GM21717 (cell line): ENCODE results near the gene CCDC154.

ENCODE experiments used
- ATAC-seq: cut with Tn5 transposase; IDR thresholded peaks from one replicate; pipeline ENCODE4 v1.9.1; 2021; ENCODE audit warnings: mild to moderate bottlenecking, moderate library complexity; ENCODE audit not compliant: unreplicated experiment

CCDC154 gene

GRCh38 chr16:1397779-1398178 is 46.6 kb downstream of the CCDC154 start:
- no peak for ATAC-seq

- ATAC-seq, result no peak
These were observed 48.8 kb downstream of the CCDC154 start for GRCh38 chr16:1395444-1396031.

GRCh38 chr16:1394367-1394951 is 49.9 kb downstream of the CCDC154 start:
- no peak for ATAC-seq

- ATAC-seq, result no peak
These were observed 50.7 kb downstream of the CCDC154 start for GRCh38 chr16:1393613-1394176.

GRCh38 chr16:1392826-1393225 is 51.5 kb downstream of the CCDC154 start:
- no peak for ATAC-seq

- no peak for ATAC-seq
These were observed 54.0 kb downstream of the CCDC154 start for GRCh38 chr16:1390239-1390779.

GRCh38 chr16:1389762-1390161 is 54.6 kb downstream of the CCDC154 start:
- ATAC-seq, result no peak

GRCh38 chr16:1387331-1387730 is 57.0 kb downstream of the CCDC154 start:
- no peak for ATAC-seq

- no peak for ATAC-seq
These were observed 59.1 kb downstream of the CCDC154 start for GRCh38 chr16:1385232-1385631.
